ENCODE results near the gene ZCCHC17.
"Not testable (repeated sequence)": the region's sequence is repeated elsewhere in the genome, so short reads cannot be mapped to it uniquely, and the experiment has no call there.

DNA sequence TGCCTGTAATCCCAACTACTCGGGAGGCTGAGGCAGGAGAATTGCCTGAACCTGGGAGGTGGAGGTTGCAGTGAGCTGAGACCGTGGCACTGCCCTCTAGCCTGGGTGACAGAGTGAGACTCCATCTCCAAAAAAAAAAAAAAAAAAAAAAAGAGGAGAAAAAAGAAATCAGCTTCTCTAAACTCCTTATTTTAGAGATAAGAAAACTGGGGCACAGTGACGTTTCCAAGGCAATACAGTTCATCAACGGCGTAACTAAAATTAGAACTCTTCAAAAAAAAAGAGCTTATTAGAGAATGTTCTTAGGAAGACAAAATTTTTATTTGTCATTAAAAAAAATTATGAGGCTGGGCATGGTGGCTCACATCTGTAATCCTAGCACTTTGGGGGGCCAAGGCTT is 34.4 kb upstream of the ZCCHC17 start:
- TF ChIP-seq CTCF (conservative IDR thresholded peaks at IDR 0.05; ENCODE audit: low read depth, low read length); EZH2phosphoT487 (IDR thresholded peaks at IDR 0.05; ENCODE audit: borderline replicate concordance, low read length); EZH2 (IDR thresholded peaks at IDR 0.05; ENCODE audit: low read length, unreplicated experiment): not testable (repeated sequence)

Measured in PC-3 (cell line).